Measurements from ENCODE around the gene TMEM14A. TPM values are rescaled to one million over a fixed set of nuclear protein-coding genes. Genes with fewer than 3 reads are reported as not detected.

The TMEM14A gene
- total RNA-seq, 1 donor from 2014 or later = 21.1 TPM

DNA sequence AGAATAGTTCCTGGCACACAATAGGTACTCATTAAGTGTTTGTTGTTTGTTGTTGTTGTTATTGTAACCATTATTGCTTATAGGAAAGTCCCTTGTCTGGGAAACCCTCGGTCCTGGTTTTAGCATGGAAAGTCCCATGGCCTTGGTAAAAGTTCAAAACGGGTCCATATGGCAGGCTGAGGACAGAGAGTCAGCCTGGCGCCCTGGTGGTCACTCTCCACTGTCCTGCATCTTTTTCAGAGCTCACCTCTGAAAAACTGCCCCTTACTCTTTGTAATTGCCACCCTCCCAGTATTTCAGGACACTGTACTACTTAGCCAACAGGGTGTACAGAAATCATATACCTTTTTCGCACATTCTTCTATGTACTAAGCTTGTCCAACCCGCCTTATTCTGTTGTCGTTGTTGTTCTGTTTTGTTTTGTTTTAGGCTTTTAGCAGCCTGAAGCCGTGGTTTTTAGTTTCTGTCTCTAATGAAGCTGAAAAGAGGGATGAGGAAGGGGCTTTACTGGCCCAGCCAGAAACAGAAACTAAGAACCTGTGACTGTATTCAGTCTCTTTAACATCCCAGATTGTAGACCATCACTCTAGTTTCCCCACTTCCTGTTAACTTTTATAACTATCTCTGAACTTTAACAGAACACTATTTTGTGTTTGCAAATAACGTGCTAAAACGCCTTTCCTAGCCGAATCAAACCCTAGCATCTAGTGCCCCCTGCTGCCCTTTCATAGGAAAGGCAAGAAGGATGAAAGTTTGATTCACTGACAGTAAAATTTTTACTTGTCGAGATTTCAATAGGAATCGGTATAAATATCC lies 7.6 kb upstream of the TMEM14A start:
- TF ChIP-seq CTCF (IDR thresholded peaks at IDR 0.05) = peak; percentile 99
- no peak for DNase-seq (ENCODE audit: low spot score)
- Mint-ChIP-seq H3K4me1 (ENCODE audit: low read depth) (peaks cover 3% of the 10 kb centered on the region), H3K9me3 (ENCODE audit: low read depth) (no peaks in the 10 kb centered on the region), H3K27me3 (ENCODE audit: low read depth) (no peaks in the 10 kb centered on the region), H3K27ac (ENCODE audit: unreplicated experiment) (no peak overlapping the region), H3K36me3 (ENCODE audit: low read depth) (peaks cover 3% of the 10 kb centered on the region), H3K4me3 (ENCODE audit: unreplicated experiment) (no peak overlapping the region)

GRCh38 chr6:52663936-52664185 lies 7.1 kb upstream of the TMEM14A start:
- Mint-ChIP-seq H3K9me3 (ENCODE audit: low read depth) (no peaks in the 10 kb centered on the region), H3K4me1 (ENCODE audit: low read depth) (peaks cover 3% of the 10 kb centered on the region), H3K36me3 (ENCODE audit: low read depth) (peaks cover 3% of the 10 kb centered on the region), H3K27me3 (ENCODE audit: low read depth) (no peaks in the 10 kb centered on the region), H3K27ac (ENCODE audit: unreplicated experiment) (no peak overlapping the region), H3K4me3 (ENCODE audit: unreplicated experiment) (no peak overlapping the region)
- TF ChIP-seq CTCF (IDR thresholded peaks at IDR 0.05) = peak; percentile 72
- DNase-seq (ENCODE audit: low spot score) = no peak

- no peak overlapping the region for H3K27ac Mint-ChIP-seq (ENCODE audit: unreplicated experiment)
- no peaks in the 10 kb centered on the region for H3K27me3 Mint-ChIP-seq (ENCODE audit: low read depth)
- DNase-seq (ENCODE audit: low spot score) = peak; percentile 93
- no peak overlapping the region for H3K4me3 Mint-ChIP-seq (ENCODE audit: unreplicated experiment)
- no peak for TF ChIP-seq CTCF (IDR thresholded peaks at IDR 0.05)
- peaks cover 3% of the 10 kb centered on the region for H3K36me3 Mint-ChIP-seq (ENCODE audit: low read depth)
- peaks cover 3% of the 10 kb centered on the region for H3K4me1 Mint-ChIP-seq (ENCODE audit: low read depth)
- no peaks in the 10 kb centered on the region for H3K9me3 Mint-ChIP-seq (ENCODE audit: low read depth)
Observed at GRCh38 chr6:52664186-52664990, 6.5 kb upstream of the TMEM14A start.

DNA sequence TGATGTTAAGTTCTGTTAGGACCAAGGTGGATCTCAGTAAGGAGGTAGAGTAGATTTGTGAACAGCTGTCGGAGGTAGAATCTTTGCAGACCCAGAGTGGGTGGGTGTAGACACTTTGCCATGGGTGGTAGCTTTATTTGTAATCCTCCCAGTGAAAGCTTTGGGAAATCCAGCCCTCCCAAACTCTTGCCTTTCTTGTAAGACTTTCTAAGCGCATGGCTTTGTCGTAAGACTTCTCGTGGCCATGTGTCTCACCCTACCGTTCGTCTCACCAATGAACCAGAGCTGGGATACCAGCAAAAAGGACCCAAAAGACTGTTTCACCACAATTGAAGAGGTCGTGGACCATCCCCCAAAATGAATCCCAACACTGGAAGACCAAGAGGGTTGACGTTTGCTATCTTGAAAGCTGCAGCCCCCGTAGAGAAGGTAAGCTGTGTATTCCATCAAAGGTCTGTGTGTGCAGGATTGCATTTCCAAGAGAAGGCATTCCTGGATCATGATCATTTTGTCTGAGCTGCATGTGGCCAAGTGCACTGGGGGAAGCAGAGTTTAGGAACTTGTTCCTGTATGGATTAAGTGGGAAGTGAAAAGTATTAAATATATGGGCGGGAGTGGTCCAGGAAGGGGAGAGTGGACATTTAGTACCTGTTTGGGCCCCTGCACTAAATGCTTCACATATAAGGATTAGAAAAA lies 5.8 kb upstream of the TMEM14A start:
- no peak overlapping the region for H3K4me3 Mint-ChIP-seq (ENCODE audit: unreplicated experiment)
- no peak for TF ChIP-seq CTCF (IDR thresholded peaks at IDR 0.05)
- H3K36me3 Mint-ChIP-seq (ENCODE audit: low read depth) = peaks cover 3% of the 10 kb centered on the region
- H3K9me3 Mint-ChIP-seq (ENCODE audit: low read depth) = no peaks in the 10 kb centered on the region
- H3K27me3 Mint-ChIP-seq (ENCODE audit: low read depth) = no peaks in the 10 kb centered on the region
- peaks cover 7% of the 10 kb centered on the region for H3K4me1 Mint-ChIP-seq (ENCODE audit: low read depth)
- DNase-seq (ENCODE audit: low spot score) = no peak
- H3K27ac Mint-ChIP-seq (ENCODE audit: unreplicated experiment) = no peak overlapping the region

DNA sequence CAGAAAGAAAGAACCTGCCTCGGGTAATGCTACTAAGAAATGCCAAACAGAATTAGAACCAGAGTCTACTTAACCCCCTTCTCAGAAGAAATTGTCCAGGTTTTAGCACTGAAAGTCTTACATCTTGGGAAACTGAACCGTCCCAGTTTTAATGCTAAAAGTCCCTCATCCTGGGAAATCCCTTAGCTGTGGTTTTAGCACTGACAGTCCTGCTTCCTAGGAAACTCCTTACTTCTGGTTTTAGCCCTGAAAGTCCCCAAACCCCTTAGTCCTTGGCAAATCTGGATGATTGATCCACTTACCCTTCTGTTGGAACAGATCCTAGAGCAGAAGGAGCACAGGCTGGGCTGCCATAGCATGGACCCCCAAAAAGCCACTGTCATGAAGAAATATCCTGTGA lies 4.8 kb upstream of the TMEM14A start:
- no peaks in the 10 kb centered on the region for H3K27me3 Mint-ChIP-seq (ENCODE audit: low read depth)

More for the DNA sequence above, 4.8 kb upstream of the TMEM14A start:
- no peak for DNase-seq (ENCODE audit: low spot score)
- Mint-ChIP-seq H3K9me3 (ENCODE audit: low read depth) (no peaks in the 10 kb centered on the region), H3K4me3 (ENCODE audit: unreplicated experiment) (no peak overlapping the region), H3K4me1 (ENCODE audit: low read depth) (peaks cover 12% of the 10 kb centered on the region), H3K36me3 (ENCODE audit: low read depth) (peaks cover 3% of the 10 kb centered on the region), H3K27ac (ENCODE audit: unreplicated experiment) (no peak overlapping the region)
- TF ChIP-seq CTCF (IDR thresholded peaks at IDR 0.05) = no peak

Data from chondrocyte (in vitro differentiated cells).